ENCODE results near the gene U2AF2.
"Not testable (repeated sequence)": the region's sequence is repeated elsewhere in the genome, so short reads cannot be mapped to it uniquely, and the experiment has no call there.

U2AF2 gene

DNA sequence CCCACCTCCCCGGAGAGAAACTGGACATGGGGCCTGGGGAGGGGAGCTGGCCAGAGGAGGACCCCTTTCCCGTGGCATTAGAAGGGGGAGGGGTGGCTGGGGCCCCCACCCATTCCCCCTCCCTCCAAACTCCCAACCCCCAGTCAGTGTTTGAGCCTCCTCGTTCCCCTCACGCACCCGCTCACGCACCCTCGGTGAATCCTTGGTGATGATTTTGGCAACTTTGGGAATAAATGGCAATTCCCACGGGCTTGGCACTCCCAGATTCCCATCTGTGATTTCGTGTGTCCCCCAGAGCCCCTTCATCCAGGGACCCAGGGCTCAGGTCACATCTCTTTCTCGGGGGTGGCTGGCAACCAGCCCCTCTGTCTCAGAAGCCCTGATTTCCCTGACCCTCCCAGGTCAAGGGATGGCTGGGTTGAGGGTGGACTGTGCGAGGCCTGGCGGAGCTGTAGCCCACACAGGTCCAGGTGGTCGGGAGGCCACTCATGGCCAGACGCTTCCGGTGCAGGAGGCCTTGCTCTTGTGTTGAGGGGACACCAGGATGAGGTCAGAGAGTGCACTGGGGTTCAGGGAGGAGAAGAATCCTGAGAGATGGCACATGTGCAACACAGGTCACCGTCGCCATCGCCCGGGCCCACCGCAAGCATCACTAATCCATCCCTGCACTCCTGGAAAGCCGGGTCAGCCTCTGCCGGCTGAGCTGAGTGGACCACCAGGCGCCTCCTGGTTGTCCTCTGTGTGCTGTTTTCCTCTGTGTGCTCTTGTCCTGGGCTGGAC is 40.9 kb downstream of the U2AF2 start:
- DNase-seq, result no peak
- in situ Hi-C loops (cut with MboI; ENCODE audit: low pct_unique_long_range_greater_than_20kb, low sequenced_read_pairs), result no loop called here

DNA sequence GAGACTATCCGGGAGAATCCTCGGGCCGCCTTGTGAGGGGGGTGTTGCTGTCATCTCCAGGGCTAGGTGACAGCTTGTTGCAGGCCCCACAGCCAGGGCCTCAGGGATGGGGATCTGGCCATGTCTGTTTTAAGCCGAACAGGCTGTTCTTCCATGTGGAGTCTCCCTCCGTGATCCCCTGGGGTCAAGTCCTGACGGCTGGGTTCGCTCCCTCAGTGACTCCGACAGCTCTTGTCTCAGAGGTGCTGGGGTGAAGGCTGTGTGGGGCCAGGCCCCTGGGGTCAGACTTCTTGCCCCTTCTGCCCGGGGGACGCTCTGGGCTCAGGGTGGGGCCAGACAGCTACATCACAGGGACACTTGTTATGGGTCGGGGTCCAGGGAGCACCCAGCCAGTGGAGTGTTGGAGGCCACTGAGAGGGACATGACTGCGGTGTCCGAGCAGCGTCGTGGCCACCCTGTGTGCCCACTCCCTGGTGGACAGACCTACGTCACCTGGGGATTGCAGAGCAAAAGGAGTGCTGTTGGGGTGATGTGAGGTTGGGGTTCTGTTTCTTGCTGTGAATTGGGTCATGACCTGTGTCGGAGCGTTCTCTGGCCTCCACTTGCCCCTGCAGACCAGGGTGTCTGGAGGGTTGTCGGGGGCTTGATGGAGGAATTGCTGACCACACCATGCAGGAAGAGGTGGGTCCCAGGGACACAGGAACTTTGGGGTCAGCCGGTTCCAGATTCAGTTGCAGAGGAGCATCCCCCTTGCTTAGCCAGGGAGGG is 41.6 kb downstream of the U2AF2 start:
- in situ Hi-C loops (cut with MboI; ENCODE audit: low pct_unique_long_range_greater_than_20kb, low sequenced_read_pairs), result no loop called here

DNA sequence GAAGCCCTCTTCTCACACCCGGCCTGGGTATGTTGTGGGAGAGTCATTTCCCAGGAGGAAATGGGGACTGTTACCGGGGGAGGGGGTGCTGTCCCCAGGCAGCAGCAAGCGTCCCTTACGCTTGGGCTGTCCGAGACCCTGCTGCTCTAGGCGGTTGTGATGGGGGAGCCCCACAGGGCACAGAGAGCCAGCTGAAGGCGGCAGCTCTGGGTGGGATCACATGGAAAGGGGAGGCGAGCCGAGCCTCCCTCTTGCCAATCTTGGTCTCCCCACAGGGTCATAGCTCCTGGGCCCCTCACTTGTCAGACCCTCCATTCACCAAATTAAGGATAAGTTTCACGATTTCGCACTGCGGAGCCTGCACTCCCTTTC is 42.2 kb downstream of the U2AF2 start:
- in situ Hi-C loops (cut with MboI; ENCODE audit: low pct_unique_long_range_greater_than_20kb, low sequenced_read_pairs), result no loop called here

More for the DNA sequence above, 41.6 kb downstream of the U2AF2 start:
- DNase-seq, result no peak

DNA sequence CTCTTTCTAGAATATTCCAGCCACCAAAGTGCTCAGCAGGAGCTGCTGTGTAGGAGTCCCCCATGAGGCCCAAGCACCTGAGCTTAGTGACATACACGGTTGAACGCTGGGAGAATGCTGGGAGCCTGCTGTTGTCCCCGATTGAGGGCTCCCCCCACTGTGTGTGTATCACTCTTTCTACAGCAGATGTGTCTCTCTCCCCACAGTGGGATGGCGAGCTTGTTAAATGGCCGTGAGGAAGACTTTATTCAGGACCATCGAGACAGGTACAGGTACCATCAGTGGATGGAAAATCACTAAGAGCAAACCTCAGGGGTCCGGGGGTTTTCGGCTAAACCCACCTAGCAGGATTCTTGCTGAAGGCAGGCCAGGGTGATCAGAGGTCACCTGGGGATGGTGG is 42.9 kb downstream of the U2AF2 start:
- in situ Hi-C loops (cut with MboI; ENCODE audit: low pct_unique_long_range_greater_than_20kb, low sequenced_read_pairs), result no loop called here
- DNase-seq, result no peak

More for the DNA sequence above, 42.2 kb downstream of the U2AF2 start:
- DNase-seq, result no peak

DNA sequence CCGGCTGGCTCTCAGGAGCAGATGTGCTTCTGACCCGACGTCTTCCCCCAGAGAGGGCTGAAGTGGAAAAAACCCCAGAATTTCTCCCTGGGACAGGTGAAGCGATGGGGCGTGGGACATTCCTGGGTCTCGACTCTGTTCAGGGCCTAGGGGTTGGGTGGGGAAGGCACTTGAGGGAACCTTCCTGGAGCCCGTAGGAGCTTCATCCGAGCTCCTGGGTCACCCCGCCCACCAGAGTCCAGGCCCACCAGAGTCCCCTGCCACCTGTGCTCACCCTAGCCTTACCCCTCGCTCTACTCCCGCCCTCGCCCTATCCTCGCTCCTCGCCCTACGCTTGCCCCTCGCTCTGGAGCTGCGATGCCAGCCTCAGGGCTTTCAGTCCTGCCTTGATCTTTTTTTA is 43.4 kb downstream of the U2AF2 start:
- in situ Hi-C loops (cut with MboI; ENCODE audit: low pct_unique_long_range_greater_than_20kb, low sequenced_read_pairs), result no loop called here
- DNase-seq, result no peak

DNA sequence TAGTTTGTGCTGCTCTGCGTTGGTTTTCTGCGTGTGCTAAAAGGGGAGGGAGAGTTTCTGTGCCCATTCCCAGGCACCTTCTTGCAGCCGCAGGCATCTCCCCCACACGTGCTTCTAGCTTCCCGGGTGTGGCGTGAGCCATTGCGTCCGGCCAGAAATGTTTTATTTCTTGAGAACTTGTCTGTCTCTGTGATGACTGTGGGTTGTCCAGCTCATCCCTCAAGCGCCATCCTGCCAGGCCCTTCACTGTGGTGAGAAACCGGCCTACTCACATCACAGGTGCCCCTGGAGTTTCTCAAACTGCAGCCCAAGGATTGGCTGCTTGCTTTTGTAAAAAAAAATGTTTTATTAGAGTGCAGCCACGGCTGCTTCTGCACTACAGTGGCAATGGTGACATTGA is 44.4 kb downstream of the U2AF2 start:
- DNase-seq, result no peak
- in situ Hi-C loops (cut with MboI; ENCODE audit: low pct_unique_long_range_greater_than_20kb, low sequenced_read_pairs), result no loop called here

DNA sequence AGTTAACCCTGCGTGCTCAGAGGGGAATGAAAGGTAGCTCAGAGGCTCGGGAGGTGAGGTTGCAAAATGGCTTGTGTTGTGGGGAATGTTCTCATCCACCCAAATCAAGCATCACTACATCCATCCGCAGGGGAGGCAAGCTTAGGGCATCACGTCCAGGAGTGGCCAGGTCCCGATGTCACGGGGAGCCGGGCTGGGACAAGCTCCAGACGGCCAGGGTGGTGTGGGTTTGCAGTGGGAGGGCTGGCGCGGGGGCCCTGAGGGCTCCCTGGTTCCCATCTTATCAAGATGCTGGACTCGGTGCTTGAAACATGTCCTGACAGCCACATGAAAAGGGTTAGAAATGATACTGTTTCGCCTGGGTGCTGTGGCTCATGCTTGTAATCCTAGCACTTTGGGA is 46.0 kb downstream of the U2AF2 start:
- in situ Hi-C loops (cut with MboI; ENCODE audit: low pct_unique_long_range_greater_than_20kb, low sequenced_read_pairs), result no loop called here
- DNase-seq, result no peak

DNA sequence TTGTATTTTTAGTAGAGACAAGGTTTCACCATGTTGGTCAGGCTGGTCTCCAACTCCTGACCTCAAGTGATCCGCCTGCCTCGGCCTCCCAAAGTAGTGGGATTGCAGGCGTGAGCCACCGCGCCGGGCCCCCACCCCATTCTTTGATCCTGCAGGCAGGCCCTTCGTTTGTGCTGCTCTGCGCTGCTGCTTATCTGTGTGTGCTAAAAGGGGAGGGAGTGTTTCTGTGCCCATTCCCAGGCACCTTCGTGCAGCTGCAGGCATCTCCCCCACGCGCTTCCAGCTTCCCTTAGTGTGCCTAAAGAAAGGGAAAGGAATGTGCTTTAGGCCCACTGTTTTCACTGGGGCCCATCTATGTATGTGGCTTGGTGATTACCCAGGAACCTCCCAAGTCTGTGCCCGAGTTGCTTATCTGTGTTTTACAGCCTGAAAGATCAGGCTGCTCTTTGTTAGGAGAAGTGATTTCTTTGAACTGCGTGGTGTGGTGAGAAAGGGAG is 47.3 kb downstream of the U2AF2 start:
- in situ Hi-C loops (cut with MboI; ENCODE audit: low pct_unique_long_range_greater_than_20kb, low sequenced_read_pairs), result no loop called here

DNA sequence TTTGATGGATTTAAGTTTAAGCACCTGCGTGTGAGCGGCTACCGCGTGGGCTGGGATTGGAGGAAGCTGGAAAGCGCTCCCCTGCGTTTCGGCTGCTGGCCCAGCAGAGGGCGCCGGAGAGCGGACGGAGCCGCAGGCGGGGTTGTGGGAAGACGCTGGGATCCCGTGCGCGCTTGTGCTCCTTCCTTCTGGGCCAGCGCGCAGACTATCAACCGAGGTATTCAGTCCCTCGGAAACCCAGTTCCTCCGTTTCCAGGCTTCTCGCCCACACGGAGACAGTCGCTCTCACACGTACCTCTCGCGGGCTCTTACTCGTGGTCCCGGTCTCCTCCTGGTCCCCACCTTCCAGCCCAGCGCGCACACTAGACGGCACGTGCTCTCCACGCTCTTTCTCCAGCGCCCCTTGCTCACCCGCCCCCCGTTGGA is 49.0 kb downstream of the U2AF2 start:
- in situ Hi-C loops (cut with MboI; ENCODE audit: low pct_unique_long_range_greater_than_20kb, low sequenced_read_pairs), result no loop called here
- DNase-seq, result no peak

More for the DNA sequence above, 47.3 kb downstream of the U2AF2 start:
- no peak for DNase-seq

DNA sequence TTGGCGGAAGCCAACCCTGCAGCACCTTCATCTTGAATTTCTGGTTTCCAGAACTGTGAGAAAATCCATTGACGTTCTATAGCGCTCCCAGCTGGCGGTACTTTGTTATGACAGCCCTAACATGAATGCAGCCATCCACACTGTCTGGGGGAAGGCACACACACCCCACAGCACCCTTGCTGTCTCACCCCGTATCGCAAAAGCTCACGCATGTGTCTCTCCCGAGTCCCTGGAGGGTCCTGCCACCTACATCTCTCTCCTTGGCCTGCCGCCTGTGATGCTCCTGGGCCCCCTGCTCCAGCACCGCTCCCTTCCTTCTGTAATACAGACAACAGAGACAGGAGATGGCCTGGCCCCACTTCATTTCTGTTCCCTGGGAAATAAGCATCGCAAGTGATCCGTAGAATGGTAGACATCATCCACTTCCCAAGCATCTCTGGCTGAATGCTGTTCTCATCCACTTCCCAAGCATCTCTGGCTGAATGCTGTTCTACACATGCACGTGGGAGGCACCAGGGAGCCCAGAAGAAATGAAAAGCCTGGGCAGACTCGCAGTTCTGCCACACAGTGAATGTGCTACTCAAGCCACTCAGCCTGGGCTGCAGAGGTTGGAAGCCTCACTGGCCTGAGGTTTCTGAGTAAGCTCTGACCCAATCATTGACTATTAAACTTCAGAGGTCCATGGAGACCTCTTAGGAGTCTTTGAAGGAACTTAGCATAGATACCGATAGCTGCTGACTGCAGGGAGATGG is 49.8 kb downstream of the U2AF2 start:
- in situ Hi-C loops (cut with MboI; ENCODE audit: low pct_unique_long_range_greater_than_20kb, low sequenced_read_pairs), result no loop called here
- DNase-seq, result no peak

DNA sequence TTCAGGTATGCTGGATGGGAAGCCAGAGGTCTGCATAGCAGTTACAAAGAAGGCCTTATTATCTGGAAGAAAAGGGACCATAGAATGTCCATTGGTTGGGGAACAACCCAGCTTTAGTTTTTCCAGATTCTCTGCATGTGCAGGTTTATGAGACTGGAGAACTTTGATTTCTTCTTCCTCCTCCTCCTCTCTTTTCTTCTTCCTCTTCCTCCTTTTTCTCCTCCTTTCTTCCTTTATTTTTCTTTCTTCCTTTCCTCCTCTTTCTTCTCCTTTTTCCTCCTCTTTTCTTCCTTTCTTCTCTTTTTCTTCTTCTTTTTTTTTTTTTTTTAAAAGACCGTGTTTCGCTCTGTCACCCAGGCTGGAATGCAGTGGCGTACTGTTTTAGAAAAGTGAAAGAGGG is 51.1 kb downstream of the U2AF2 start:
- in situ Hi-C loops (cut with MboI; ENCODE audit: low pct_unique_long_range_greater_than_20kb, low sequenced_read_pairs), result no loop called here
- no peak for DNase-seq

DNA sequence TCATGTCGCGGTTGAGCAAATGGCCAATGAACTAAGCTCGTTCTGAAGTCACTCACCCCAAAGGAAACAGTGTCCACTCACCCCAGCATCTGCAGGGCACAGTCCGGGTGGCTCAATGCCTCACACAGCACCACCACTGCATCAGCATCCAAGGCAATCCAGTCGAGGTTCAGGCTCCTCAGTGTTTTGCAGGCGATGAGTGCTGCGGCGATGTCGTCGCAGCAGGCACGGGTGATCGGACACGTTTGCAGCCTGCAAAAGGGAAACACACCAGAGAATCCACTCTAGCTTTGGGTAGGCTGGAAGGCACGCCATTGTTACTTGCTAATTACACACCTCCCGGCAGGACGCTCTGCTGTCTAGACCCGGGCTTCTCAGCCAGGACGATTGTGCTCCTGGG is 56.9 kb downstream of the U2AF2 start:
- in situ Hi-C loops (cut with MboI; ENCODE audit: low pct_unique_long_range_greater_than_20kb, low sequenced_read_pairs), result no loop called here
- DNase-seq, result no peak

DNA sequence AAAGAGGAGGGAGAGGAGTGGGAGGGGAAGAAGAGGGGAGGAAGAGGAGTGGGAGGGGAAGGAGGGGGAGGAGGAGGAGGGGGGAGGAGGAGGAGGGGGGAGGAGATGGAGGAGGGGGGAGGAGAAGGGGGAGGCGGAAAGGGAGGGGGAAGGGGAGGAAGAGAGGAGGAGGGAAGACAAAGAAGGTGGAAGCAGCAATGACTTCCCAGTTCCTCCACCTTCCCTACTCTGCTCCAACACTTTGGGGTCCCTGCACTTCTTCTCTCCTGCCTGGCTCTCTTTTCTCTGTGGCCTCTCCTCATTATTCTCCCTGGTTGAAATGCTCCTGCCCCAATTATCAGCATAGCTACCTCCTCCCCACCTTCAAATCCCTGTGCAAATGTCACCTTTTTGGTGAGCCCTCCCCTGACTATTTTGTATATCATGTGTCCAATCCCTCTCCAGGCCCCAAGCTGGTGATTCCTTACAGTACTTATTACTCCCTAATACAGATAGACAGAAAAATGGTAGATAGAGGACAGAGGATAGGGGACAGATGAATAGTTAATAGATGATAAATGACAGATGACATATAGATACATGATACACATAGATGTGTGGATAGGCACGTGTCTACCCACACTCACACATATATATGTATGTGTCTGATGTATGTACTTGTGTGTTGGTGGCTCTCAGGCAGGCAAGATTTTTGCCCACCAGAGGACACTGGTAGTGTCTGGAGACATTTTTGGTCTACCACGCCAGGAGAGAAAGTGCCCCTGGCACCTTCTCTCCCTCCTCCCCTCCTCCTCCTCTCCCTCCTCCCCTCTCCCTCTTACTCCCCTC is 58.2 kb downstream of the U2AF2 start:
- no peak for DNase-seq
- in situ Hi-C loops (cut with MboI; ENCODE audit: low pct_unique_long_range_greater_than_20kb, low sequenced_read_pairs), result no loop called here

DNA sequence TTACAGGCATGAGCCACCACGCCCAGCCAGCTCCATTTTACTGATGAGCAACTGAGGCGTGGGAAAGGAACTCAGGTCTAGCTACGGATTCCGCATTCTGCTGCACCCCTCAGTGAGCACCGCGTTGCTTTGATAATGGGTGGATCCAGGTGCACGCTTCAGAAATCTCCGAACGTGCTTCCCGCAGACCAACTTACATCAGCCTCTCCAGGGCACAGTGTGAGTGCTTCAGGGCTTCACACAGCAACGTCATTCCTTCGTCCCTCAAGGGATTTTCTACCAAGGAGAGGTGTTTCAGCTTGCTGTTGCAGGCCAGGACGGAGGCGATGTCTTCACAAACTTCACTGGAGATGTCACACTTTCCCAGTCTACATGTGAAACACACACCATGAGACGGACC is 61.7 kb downstream of the U2AF2 start:
- DNase-seq, result no peak
- in situ Hi-C loops (cut with MboI; ENCODE audit: low pct_unique_long_range_greater_than_20kb, low sequenced_read_pairs), result no loop called here

DNA sequence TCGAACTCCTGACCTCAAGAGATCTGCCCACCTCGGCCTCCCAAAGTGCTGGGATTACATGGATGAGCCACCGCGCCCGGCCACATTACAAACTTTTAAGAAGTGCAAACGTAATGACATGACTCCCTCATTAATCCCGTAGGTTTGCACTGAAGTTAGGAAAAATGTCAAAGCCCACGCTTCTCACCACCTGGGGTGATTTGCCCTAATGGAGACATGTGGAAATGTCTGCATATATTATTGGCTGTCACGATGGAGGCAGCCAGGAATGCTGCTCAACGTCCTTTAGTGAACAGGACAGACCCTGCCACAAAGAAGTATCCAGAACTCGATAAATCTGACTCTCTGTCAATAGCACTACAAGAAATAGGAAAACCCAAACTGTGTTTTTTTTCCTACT is 62.4 kb downstream of the U2AF2 start:
- DNase-seq, result no peak
- in situ Hi-C loops (cut with MboI; ENCODE audit: low pct_unique_long_range_greater_than_20kb, low sequenced_read_pairs), result no loop called here

DNA sequence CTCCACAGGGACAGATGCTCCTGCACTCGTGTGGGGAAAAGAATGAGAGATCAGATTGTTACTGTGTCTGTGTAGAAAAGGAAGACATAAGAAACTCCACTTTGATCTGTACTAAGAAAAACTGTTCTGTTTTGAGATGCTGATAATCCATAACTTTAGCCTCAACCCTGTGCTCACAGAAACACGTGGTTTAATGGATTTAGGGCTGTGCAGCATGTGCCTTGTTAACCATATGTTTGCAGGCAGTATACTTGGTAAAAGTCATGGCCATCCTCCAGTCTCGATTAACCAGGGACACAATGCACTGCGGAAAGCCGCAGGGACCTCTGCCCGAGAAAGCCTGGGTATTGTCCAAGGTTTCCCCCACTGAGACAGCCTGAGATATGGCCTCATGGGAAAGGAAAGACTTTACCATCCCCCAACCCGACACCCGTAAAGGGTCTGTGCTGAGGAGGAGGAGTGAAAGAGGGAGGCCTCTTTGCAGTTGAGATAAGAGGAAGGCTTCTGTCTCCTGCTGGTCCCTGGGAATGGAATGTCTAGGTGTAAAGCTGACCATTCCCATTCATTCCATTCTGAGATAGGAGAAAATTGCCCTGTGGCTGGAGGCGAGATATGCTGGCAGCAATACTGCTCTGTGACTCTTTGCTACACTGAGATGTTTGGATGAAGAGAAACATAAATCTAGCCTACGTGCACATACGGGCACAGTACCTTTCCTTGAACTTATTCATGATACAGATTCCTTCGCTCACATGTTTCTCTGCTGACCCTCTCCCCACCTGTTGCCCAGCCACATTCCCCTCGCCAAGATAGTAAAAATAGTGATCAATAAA is 63.3 kb downstream of the U2AF2 start:
- in situ Hi-C loops (cut with MboI; ENCODE audit: low pct_unique_long_range_greater_than_20kb, low sequenced_read_pairs); DNase-seq: not testable (repeated sequence)

DNA sequence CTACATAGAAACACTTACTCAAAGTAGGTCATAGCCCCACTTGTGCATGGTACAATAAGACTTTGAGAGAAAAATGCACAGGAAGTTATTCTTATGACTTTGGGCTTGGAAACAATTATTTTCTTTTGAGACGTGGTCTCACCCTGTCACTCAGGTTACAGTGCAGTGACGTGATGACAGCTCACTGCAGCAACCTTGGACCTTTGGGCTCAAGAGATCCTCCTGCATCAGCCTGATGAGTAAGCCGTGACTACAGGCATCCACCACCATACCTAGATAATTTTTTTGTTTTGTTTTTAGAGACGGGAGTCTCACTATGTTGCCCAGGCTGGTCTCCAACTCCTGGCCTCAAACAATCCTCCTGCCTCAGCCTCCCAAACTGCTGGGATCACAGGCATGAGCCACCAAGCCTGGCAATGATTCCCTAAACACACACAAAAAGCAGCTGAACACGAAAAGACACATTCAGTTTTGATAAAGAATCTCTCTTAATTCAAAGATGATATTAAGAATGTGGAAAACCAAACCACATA is 65.4 kb downstream of the U2AF2 start:
- in situ Hi-C loops (cut with MboI; ENCODE audit: low pct_unique_long_range_greater_than_20kb, low sequenced_read_pairs), result no loop called here
- DNase-seq, result no peak

DNA sequence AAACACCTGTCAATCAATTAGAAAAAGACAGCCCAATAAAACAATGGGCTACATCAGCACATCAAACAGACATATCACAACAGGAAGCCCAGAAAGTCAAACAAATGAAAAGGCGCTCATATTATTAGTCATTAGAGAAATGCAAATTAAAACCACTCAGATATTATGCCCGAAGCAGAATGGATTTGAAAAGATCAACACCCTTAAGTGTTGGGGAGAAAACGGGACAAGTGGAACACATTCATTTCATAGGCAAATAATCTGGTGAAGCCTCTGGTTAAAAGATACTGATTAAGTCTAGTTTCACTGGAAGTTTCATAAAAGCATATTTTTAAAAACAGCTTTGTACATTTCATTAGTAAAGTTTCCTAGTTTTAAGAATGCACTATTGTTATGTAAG is 66.0 kb downstream of the U2AF2 start:
- in situ Hi-C loops (cut with MboI; ENCODE audit: low pct_unique_long_range_greater_than_20kb, low sequenced_read_pairs), result no loop called here
- no peak for DNase-seq

All from KBM-7 (cell line).